ENCODE data around the gene MAPK10.

Gene MAPK10

DNA sequence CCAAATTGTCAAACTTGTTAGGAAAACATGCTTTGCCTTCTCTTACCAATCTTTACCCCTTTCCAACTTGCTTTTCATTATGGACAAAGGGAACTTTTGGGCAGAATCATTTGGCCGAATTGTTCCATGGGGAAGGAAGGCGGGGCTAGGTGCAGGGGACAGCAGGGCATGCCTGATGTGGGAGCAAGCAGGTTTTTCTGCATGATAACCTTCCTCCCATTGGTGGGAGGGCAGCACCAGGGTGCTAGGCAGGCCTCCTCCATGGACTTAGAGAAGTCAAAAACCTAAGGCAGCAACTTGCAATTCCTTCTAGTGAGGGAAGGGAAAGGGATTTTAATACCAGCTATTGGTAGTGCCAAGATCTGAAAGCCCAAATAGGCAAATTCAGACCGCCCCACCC is 260.5 kb downstream of the MAPK10 start:
- no peaks in the 10 kb centered on the region for H3K9me3 ChIP-seq (ENCODE audit: control insufficient read depth, low read length)
- H3K27me3 ChIP-seq (ENCODE audit: control insufficient read depth, insufficient read depth, low read length) = no peaks in the 10 kb centered on the region
- H3K9ac ChIP-seq = no peak overlapping the region
- no peak overlapping the region for H2AFZ ChIP-seq
- no peaks in the 10 kb centered on the region for H3K4me1 ChIP-seq
- H3K27ac ChIP-seq = no peak overlapping the region
- H3K36me3 ChIP-seq (ENCODE audit: control insufficient read depth, insufficient read depth, low read length) = no peaks in the 10 kb centered on the region
- no peak overlapping the region for H3K4me2 ChIP-seq (ENCODE audit: low read length)
- TF ChIP-seq, protein P1, sequence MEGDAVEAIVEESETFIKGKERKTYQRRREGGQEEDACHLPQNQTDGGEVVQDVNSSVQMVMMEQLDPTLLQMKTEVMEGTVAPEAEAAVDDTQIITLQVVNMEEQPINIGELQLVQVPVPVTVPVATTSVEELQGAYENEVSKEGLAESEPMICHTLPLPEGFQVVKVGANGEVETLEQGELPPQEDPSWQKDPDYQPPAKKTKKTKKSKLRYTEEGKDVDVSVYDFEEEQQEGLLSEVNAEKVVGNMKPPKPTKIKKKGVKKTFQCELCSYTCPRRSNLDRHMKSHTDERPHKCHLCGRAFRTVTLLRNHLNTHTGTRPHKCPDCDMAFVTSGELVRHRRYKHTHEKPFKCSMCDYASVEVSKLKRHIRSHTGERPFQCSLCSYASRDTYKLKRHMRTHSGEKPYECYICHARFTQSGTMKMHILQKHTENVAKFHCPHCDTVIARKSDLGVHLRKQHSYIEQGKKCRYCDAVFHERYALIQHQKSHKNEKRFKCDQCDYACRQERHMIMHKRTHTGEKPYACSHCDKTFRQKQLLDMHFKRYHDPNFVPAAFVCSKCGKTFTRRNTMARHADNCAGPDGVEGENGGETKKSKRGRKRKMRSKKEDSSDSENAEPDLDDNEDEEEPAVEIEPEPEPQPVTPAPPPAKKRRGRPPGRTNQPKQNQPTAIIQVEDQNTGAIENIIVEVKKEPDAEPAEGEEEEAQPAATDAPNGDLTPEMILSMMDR (IDR thresholded peaks at IDR 0.05) = no peak
- H3K4me3 ChIP-seq (ENCODE audit: low read depth, low read length) = no peak overlapping the region
- H3K79me2 ChIP-seq = no peaks in the 10 kb centered on the region

DNA sequence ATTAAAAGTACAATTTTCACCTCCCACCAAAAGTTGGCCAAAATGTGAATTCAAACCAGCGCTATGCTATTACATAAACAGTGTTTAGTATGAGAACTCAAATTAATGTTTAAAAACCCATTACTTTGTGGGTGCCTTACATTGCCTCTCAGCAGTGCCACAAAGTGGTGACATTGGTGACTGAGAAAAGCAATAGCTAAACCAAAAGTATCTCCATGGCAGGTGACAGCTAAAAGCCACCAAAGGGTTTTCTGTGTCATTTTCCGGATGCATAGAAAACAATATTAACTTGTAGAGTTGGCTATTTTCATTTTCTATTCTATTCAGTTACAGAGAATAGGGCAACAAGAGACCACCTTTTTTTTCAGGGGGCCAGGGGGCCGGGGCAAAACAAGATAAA is 261.2 kb downstream of the MAPK10 start:
- TF ChIP-seq, protein P1 (IDR thresholded peaks at IDR 0.05) = no peak
- H3K4me3 ChIP-seq (ENCODE audit: low read depth, low read length) = no peak overlapping the region
- no peaks in the 10 kb centered on the region for H3K4me1 ChIP-seq
- H2AFZ ChIP-seq = no peak overlapping the region
- no peak overlapping the region for H3K27ac ChIP-seq
- H3K27me3 ChIP-seq (ENCODE audit: control insufficient read depth, insufficient read depth, low read length) = no peaks in the 10 kb centered on the region
- H3K4me2 ChIP-seq (ENCODE audit: low read length) = no peak overlapping the region
- no peaks in the 10 kb centered on the region for H3K36me3 ChIP-seq (ENCODE audit: control insufficient read depth, insufficient read depth, low read length)
- no peaks in the 10 kb centered on the region for H3K79me2 ChIP-seq
- H3K9ac ChIP-seq = no peak overlapping the region
- H3K9me3 ChIP-seq (ENCODE audit: control insufficient read depth, low read length) = no peaks in the 10 kb centered on the region

DNA sequence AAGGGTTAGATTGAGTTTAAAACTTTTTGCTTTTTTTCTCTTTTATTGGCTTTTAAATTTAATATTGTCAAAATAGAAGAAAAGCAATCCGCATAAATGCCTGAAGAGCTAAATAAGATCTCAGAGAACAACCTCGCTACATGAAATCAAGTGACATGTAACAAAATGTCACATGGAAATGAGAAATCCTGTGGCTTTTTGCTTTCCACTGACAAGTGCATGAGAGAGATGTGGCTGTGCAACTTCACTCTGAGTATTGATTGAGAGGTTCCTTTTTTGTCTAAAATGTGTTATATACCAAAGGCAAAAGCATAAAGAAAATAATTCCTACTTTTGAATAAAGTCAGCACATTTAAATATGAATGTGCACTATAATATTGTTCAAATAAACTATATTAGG is 263.5 kb downstream of the MAPK10 start:
- H3K4me2 ChIP-seq (ENCODE audit: low read length) = no peak overlapping the region
- no peaks in the 10 kb centered on the region for H3K4me1 ChIP-seq
- no peak overlapping the region for H3K4me3 ChIP-seq (ENCODE audit: low read depth, low read length)
- H3K36me3 ChIP-seq (ENCODE audit: control insufficient read depth, insufficient read depth, low read length) = no peaks in the 10 kb centered on the region
- no peaks in the 10 kb centered on the region for H3K27me3 ChIP-seq (ENCODE audit: control insufficient read depth, insufficient read depth, low read length)
- no peak overlapping the region for H2AFZ ChIP-seq
- H3K9ac ChIP-seq = no peak overlapping the region
- no peaks in the 10 kb centered on the region for H3K79me2 ChIP-seq
- H3K9me3 ChIP-seq (ENCODE audit: control insufficient read depth, low read length) = no peaks in the 10 kb centered on the region
- TF ChIP-seq, protein P1 (IDR thresholded peaks at IDR 0.05) = no peak
- H3K27ac ChIP-seq = no peak overlapping the region

DNA sequence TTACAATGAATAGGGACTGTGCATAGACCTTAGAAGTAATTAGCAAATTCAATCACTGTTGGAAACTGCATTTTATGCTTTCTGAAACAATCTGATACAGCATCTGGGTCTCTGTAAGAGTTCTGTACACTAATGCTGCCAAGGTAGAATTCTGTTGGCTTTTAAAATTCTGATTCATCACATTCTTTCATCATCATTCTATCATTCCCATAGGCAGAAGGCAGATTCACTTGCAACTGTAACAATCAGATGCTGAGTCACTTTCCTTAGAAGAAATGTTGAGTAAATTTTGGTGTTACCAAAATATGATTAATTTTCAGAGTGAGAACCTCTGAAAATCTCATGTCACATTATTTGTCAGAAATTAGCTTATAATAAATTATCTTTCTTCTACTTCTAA is 267.2 kb downstream of the MAPK10 start:
- no peaks in the 10 kb centered on the region for H3K36me3 ChIP-seq (ENCODE audit: control insufficient read depth, insufficient read depth, low read length)
- no peak overlapping the region for H3K27ac ChIP-seq
- H3K4me1 ChIP-seq = no peaks in the 10 kb centered on the region
- TF ChIP-seq, protein P1 (IDR thresholded peaks at IDR 0.05) = no peak
- H3K4me2 ChIP-seq (ENCODE audit: low read length) = no peak overlapping the region
- no peak overlapping the region for H2AFZ ChIP-seq
- H3K27me3 ChIP-seq (ENCODE audit: control insufficient read depth, insufficient read depth, low read length) = no peaks in the 10 kb centered on the region
- no peaks in the 10 kb centered on the region for H3K79me2 ChIP-seq
- H3K4me3 ChIP-seq (ENCODE audit: low read depth, low read length) = no peak overlapping the region
- no peaks in the 10 kb centered on the region for H3K9me3 ChIP-seq (ENCODE audit: control insufficient read depth, low read length)
- H3K9ac ChIP-seq = no peak overlapping the region

DNA sequence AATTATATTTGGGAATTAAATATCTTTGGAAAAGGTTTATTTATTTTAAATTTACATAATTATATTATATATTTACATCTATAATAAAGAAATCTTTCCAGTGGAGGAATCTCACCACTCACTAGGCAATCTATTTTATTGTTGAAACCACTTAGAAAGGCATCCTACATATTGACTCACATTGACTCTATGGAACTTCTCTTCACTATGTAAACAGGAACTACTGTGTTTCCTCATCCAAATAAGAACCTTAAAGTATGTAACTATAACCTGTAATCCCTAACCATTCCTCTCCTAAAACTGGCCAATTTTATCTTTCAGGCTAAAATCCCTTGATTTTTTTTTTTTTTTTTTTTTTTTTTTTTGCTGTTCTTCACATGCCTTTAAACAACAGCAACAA is 268.7 kb downstream of the MAPK10 start:
- H3K27me3 ChIP-seq (ENCODE audit: control insufficient read depth, insufficient read depth, low read length) = no peaks in the 10 kb centered on the region
- no peak overlapping the region for H3K4me2 ChIP-seq (ENCODE audit: low read length)
- H3K79me2 ChIP-seq = no peaks in the 10 kb centered on the region
- no peaks in the 10 kb centered on the region for H3K4me1 ChIP-seq
- TF ChIP-seq, protein P1 (IDR thresholded peaks at IDR 0.05) = no peak
- no peak overlapping the region for H3K9ac ChIP-seq
- no peaks in the 10 kb centered on the region for H3K36me3 ChIP-seq (ENCODE audit: control insufficient read depth, insufficient read depth, low read length)
- no peaks in the 10 kb centered on the region for H3K9me3 ChIP-seq (ENCODE audit: control insufficient read depth, low read length)
- no peak overlapping the region for H3K4me3 ChIP-seq (ENCODE audit: low read depth, low read length)
- H2AFZ ChIP-seq = no peak overlapping the region
- H3K27ac ChIP-seq = no peak overlapping the region
